Activated CD4-positive, CD25-positive, alpha-beta regulatory T cell treated with anti-CD3 and anti-CD28 coated beads, Interleukin-2, amount 50 U/mL, for 16 hours (primary cell): Measurements from ENCODE around the gene ZFPM1.

ENCODE experiments used
- DNase-seq: peaks from one replicate; pipeline ENCODE4 v3.0.0-alpha.2; 2020; ENCODE audit warnings: low read depth, low spot score

The ZFPM1 gene

DNA sequence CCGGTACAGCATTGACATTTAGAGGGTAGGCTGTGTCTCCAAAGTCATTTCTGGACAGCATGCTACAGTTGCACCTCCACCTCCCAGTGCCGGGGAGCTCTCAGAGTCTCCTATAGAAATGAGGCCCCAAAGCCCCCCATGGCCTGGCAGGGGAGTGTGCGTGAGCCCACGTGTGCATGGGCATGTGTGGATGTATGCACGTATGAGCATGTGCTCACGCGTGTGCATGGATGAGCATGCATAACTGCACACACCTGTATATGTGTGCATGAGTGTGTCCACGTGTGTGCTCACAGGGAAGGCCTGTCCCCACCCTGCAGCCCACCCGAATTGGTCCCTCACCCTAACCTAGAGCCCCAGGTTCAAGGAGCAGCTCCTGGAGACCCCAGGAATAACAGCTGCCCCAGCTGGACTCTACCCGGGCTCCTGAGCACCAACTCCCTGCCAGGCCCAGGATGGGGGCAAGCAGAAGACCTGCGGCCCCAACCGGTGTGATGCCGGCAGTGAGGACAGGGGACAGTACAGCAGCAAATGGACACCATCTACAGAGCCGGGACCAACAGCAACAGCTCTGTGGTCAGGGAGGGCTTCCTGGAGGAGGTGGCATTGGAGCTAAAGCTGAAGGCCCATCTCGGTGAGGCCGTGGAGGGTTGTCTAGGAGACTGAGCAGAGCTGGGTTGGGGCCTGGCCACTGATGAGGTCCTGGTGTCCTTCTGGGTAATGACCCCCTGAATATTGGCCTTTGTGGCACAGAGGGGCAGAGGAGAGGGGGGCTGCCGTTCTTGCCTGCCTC, 35.2 kb upstream of the ZFPM1 start:
- no peak for DNase-seq

- no peak for DNase-seq
Observed at GRCh38 chr16:88418869-88419268, 34.2 kb upstream of the ZFPM1 start.

DNA sequence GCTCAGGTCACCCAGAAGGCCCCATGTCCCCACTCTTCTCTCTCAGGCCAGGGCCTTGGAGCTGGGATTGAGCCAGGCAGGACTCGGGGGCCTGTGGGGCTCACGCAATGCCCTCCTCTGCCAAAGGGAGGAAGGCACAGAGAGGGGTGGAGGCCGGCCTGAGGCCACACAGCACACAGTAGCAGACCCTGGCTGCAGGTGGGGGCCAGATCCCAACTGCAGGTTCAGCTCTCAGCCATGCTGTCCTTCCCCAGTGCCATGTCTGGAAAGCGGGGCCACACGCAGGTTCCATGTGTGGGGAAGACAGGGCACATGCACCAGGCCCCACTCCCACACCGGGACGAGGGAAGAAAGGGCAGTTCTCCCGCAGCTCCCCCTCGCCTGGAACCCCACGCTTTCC, 33.3 kb upstream of the ZFPM1 start:
- no peak for DNase-seq

GRCh38 chr16:88420496-88420895, 32.6 kb upstream of the ZFPM1 start:
- DNase-seq, result no peak

DNA sequence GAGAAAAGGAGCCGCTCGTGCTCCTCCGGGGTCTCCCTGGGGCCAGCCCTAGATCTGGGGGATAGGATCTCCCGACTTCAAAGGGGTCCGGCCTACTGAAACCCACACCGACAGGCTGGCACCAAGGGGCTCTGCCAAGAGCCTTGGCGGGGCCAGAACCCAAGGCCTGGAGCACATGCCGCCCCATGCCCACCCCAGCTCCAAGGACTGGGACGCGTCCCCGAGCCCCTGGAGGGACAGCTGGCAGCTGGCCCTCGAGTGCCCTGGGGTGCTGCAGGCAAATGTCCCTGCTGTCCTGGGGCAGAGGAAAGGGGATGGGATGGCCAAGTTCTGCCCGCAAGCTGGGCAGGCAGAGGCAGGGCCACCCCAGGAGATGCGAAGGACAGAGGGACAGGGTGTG, 31.8 kb upstream of the ZFPM1 start:
- no peak for DNase-seq

GRCh38 chr16:88421871-88422433, 31.1 kb upstream of the ZFPM1 start:
- no peak for DNase-seq

DNA sequence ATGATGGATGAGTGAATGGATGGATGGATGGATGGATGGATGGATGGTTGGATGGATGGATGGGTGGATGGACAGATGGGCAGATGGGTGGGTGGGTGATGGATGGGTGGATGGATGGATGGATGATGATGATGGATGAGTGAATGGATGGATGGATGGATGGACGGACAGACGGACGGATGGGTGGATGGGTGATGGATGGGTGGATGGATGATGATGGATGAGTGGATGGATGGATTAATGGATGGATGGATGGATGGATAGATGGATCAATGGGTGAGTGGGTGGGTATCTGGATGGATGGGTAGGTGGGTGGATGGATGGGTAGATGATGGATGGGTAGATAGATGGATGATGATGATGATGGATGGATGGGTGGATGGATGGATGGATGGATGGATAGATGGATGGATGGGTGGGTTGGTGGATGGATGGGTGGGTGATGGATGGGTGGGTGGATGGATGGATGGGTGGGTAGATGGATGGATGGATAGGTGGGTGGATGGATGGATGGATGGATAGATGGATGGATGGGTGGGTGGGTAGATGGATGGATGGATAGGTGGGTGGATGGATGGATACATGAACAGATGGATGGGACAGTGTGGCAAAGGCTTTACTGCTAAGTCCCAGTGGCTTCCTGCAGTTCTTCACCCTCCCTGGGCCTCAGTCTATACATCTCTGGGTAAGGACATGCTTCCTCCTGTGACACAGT, 30.2 kb upstream of the ZFPM1 start:
- DNase-seq, result no peak

- no peak for DNase-seq
Observed at GRCh38 chr16:88423448-88423850, 29.6 kb upstream of the ZFPM1 start.

- no peak for DNase-seq
Observed at GRCh38 chr16:88424587-88425235, 28.4 kb upstream of the ZFPM1 start.

DNA sequence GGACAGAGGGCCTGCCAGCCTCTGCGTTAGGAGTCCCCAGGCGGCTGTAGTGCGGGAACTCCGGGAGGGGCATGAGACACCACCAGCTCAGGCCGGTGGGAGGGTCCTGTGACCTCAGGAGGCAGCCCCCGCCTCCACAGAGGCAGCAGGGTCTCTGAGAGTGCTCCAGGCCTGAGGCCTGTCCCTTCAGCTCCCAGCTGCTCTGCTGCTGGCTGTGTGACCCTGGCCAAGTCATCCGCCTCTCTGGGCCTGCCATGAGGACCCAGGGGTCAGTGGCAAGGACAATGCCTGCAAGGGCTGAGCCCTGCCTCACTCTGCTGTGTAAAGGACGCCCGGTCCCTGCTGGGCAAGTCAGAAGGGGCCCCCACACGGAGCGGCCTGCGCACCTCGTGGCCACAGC, 27.1 kb upstream of the ZFPM1 start:
- DNase-seq, result no peak

DNA sequence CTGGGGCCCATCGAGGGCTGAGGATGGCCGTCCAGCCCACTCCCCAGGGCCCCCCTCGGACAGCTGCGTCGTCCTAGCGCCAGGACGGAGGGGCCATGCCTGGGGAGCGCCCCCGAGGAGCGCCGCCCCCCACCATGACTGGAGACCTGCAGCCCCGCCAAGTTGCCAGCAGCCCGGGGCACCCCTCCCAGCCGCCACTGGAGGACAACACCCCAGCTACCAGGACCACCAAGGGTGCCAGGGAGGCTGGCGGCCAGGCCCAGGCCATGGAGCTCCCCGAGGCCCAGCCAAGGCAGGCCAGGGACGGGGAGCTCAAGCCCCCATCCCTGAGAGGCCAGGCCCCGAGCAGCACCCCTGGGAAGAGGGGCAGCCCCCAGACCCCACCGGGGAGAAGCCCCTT, 25.7 kb upstream of the ZFPM1 start:
- DNase-seq, result no peak

GRCh38 chr16:88428156-88428555, 24.9 kb upstream of the ZFPM1 start:
- no peak for DNase-seq

DNA sequence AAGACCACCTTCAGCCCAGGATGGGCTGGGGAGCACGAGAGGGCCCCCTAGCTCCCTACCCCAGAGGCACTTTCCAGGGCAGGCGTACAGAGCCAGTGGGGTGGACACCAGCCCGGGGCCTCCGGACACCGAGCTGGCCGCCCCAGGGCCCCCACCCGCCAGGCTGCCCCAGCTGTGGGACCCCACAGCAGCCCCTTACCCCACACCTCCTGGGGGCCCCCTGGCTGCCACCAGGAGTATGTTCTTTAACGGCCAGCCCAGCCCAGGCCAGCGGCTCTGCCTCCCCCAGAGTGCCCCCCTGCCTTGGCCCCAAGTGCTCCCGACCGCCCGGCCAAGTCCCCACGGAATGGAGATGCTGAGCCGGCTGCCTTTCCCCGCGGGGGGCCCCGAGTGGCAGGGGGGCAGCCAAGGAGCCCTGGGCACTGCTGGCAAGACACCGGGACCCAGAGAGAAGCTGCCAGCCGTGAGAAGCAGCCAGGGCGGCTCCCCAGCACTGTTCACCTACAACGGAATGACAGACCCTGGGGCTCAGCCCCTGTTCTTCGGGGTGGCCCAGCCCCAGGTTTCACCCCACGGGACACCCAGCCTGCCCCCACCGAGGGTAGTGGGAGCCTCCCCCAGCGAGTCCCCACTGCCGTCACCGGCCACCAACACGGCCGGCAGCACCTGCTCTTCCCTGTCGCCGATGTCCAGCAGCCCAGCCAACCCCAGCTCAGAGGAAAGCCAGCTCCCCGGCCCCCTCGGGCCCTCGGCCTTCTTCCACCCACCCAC, 24.3 kb upstream of the ZFPM1 start:
- DNase-seq, result no peak

GRCh38 chr16:88429387-88430184, 23.5 kb upstream of the ZFPM1 start:
- no peak for DNase-seq

DNA sequence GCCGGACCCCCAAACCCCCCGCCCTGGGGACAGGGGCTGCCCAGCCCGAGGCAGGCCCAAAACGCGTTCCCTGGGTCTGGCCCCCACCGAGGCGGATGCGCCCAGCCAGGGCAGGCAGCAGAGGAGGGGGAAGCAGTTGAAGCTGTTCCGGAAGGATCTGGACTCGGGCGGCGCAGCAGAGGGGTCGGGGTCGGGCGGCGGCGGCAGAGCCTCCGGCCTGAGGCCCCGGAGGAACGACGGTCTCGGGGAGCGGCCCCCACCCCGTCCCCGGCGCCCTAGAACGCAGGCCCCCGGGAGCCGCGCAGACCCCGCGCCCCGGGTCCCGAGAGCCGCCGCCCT, 22.9 kb upstream of the ZFPM1 start:
- DNase-seq, result no peak

DNA sequence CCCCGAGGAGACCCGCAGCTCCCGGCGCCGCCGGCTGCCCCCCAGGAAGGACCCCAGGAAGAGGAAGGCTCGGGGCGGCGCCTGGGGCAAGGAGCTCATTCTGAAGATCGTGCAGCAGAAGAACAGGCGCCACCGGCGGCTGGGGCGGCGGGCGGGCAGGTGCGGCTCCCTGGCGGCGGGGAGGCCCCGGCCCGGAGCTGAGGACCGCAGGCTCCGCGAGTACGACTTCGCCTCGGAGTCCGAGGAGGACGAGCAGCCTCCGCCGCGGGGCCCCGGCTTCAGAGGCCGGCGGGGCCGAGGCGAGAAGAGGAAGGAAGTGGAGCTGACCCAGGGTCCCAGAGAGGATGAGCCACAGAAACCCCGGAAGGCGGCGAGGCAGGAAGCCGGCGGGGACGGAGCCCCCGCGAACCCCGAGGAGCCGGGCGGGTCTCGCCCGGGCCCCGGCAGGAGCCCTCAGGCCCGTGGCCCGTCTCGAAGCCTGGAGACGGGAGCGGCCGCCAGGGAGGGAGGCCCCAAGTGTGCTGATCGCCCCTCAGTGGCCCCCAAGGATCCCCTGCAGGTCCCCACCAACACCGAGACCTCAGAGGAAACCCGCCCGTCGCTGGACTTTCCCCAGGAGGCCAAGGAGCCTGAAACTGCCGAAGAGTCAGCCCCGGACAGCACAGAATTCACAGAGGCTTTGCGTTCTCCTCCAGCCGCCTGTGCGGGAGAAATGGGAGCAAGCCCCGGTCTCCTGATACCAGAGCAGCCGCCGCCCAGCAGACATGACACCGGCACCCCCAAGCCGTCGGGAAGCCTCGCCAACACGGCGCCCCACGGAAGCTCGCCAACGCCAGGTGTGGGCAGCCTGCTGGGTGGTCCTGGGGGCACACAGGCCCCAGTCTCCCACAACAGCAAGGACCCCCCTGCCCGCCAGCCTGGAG, 22.3 kb upstream of the ZFPM1 start:
- DNase-seq, result no peak

DNA sequence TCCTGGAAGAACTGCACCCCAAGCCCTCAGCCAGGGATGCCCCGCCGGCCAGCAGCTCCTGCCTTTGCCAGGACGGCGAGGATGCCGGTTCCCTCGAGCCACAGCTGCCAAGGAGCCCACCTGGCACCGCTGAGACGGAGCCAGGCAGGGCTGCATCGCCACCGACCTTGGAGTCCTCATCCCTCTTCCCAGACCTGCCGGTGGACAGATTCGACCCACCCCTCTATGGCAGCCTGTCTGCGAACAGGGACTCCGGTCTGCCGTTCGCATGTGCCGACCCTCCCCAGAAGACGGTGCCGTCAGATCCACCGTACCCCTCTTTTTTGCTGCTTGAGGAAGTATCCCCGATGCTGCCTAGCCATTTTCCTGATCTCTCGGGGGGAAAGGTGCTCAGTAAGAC, 21.4 kb upstream of the ZFPM1 start:
- no peak for DNase-seq

DNA sequence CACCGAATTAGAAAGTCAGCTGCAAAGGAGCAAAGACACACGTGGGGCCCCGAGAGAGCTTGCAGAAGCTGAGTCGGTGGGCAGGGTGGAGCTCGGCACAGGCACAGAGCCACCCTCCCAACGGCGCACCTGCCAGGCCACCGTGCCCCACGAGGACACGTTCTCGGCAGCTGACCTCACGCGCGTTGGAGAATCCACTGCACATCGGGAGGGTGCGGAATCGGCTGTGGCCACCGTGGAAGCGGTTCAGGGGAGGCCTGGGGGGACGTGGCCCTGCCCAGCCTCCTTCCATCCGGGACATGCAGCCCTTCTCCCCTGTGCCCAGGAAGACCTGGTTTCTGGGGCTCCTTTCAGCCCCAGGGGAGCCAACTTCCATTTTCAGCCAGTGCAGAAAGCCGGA, 20.9 kb upstream of the ZFPM1 start:
- no peak for DNase-seq

DNA sequence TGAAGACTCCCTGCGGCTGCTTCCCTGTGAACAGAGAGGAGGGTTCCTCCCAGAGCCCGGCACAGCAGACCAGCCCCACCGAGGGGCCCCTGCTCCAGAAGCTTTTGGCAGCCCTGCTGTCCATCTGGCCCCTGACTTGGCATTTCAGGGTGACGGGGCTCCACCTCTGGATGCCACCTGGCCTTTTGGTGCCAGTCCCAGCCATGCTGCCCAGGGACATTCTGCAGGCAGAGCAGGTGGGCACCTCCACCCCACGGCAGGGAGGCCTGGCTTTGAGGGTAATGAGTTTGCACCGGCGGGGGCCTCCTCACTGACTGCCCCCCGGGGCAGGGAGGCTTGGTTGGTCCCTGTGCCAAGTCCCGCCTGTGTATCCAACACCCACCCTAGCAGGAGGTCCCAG, 20.3 kb upstream of the ZFPM1 start:
- no peak for DNase-seq
